ENCODE results near the gene HES2.
"Not testable (repeated sequence)": the region's sequence is repeated elsewhere in the genome, so short reads cannot be mapped to it uniquely, and the experiment has no call there.

DNA sequence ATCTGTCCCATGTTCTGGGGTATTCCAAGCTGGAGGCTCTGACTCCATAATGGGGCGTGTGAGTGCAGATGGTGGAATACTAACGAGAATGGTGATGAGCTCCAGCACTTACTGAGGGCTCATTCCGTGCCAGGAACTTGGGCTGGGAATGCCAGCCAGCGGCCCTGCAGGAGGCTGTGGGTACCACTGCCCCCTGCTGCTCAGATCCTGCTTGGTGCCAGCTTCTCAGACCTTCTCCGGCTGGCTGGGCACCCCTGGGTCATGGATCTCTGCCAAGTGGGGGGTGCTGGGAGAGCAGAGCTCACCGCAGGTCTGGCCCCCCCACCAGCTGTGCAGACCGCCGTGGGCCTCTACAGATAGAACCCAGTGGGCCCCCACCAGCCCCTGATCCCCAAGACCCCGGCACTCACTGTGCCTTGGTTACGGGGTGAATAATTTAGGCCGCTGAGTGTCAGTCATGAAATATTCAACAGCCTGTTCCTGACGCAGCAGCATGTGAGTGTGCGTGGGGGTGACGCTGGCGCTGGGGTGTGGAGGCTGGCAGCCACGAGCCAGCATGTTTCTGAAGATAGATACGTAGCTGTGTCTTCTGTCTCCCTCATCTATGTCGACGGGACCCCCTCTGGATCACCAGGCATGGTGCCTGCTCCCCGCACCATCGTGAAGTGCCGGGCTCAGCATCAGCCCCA, 17.4 kb upstream of the HES2 start:
- TF ChIP-seq, protein P1, sequence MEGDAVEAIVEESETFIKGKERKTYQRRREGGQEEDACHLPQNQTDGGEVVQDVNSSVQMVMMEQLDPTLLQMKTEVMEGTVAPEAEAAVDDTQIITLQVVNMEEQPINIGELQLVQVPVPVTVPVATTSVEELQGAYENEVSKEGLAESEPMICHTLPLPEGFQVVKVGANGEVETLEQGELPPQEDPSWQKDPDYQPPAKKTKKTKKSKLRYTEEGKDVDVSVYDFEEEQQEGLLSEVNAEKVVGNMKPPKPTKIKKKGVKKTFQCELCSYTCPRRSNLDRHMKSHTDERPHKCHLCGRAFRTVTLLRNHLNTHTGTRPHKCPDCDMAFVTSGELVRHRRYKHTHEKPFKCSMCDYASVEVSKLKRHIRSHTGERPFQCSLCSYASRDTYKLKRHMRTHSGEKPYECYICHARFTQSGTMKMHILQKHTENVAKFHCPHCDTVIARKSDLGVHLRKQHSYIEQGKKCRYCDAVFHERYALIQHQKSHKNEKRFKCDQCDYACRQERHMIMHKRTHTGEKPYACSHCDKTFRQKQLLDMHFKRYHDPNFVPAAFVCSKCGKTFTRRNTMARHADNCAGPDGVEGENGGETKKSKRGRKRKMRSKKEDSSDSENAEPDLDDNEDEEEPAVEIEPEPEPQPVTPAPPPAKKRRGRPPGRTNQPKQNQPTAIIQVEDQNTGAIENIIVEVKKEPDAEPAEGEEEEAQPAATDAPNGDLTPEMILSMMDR (IDR thresholded peaks at IDR 0.05): peak; percentile 36; the same call in 2 of the 3 replicates
- TF ChIP-seq EP300 (IDR thresholded peaks at IDR 0.05); POLR2A (IDR thresholded peaks at IDR 0.05; ENCODE audit: low read length); HDAC2 (IDR thresholded peaks at IDR 0.05); NFE2L2 (conservative IDR thresholded peaks at IDR 0.05; ENCODE audit: low read length); CEBPB (IDR thresholded peaks at IDR 0.05): not testable (repeated sequence)
- TF ChIP-seq, protein P2, sequence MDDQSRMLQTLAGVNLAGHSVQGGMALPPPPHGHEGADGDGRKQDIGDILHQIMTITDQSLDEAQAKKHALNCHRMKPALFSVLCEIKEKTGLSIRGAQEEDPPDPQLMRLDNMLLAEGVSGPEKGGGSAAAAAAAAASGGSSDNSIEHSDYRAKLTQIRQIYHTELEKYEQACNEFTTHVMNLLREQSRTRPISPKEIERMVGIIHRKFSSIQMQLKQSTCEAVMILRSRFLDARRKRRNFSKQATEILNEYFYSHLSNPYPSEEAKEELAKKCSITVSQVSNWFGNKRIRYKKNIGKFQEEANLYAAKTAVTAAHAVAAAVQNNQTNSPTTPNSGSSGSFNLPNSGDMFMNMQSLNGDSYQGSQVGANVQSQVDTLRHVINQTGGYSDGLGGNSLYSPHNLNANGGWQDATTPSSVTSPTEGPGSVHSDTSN (IDR thresholded peaks at IDR 0.05): not testable (repeated sequence)
- TF ChIP-seq, protein P3, sequence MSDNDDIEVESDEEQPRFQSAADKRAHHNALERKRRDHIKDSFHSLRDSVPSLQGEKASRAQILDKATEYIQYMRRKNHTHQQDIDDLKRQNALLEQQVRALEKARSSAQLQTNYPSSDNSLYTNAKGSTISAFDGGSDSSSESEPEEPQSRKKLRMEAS (IDR thresholded peaks at IDR 0.05): not testable (repeated sequence)

Data from A549 (cell line).